K562 (cell line): ENCODE data around the gene CCL13.

Source experiments
- CBX2 ChIP-seq: fragments of 200-600 bp; sonication (generic); IDR thresholded peaks from one replicate; pipeline ENCODE4 v1.6.1; 2012; ENCODE audit warnings: mild to moderate bottlenecking, low read length, inconsistent platforms; ENCODE audit not compliant: insufficient read depth, poor library complexity, severe bottlenecking
- COPS2 ChIP-seq: fragments of 450-650 bp; conservative IDR thresholded peaks from 2 replicates; pipeline ENCODE4 v1.6.1; 2016; ENCODE audit warnings: mild to moderate bottlenecking, moderate library complexity
- EP300 ChIP-seq: IDR thresholded peaks from 2 replicates; pipeline ENCODE4 v1.6.1; 2012; ENCODE audit warnings: low read length, improper control_type of control experiment
- FOXK1 ChIP-seq: sonication (generic); formaldehyde crosslinking; IDR thresholded peaks from 2 replicates; pipeline ENCODE4 v1.8.0; 2022; ENCODE audit warnings: missing genetic modification reagents, mild to moderate bottlenecking, borderline replicate concordance
- TAF15 ChIP-seq: fragments of 200-400 bp; formaldehyde crosslinking; IDR thresholded peaks from 2 replicates; pipeline ENCODE4 v1.6.1; 2017; ENCODE audit warnings: mild to moderate bottlenecking, low read depth, low read length, moderate library complexity
- ZBTB34 ChIP-seq: fragments of 250-450 bp; sonication (Bioruptor Pico); IDR thresholded peaks from 2 replicates; pipeline ENCODE4 v1.8.0; 2021; ENCODE audit warnings: mild to moderate bottlenecking, moderate library complexity
- ZNF696 ChIP-seq: fragments of 250-450 bp; sonication (Bioruptor Pico); conservative IDR thresholded peaks from 2 replicates; pipeline ENCODE4 v1.4.0; 2020; ENCODE audit warnings: mild to moderate bottlenecking, moderate library complexity
- TF ChIP-seq, protein P1 (sequence below): fragments of 450-650 bp; IDR thresholded peaks from 2 replicates; pipeline ENCODE4 v1.6.1; 2016; ENCODE audit warnings: low read depth, mild to moderate bottlenecking, moderate library complexity
- TF ChIP-seq, protein P2 (sequence below), 3 experiments: IDR thresholded peaks in 2 of 3; conservative IDR thresholded peaks in 1 of 3; 2 replicates each; pipeline ENCODE4 v1.5.1; 2011 to 2012; ENCODE audit warnings: low read length in 3 of 3, mild to moderate bottlenecking in 3 of 3, control low read depth in 2 of 3, improper control_type of control experiment in 1 of 3, inconsistent platforms in 1 of 3, low read depth in 1 of 3, mixed read lengths in 1 of 3, moderate library complexity in 1 of 3; ENCODE audit not compliant: insufficient read depth in 2 of 3
- TF ChIP-seq, protein P3 (sequence below): fragments of 450-650 bp; IDR thresholded peaks from 2 replicates; pipeline ENCODE4 v1.6.1; 2018; ENCODE audit not compliant: partially characterized antibody

GRCh38 chr17:34384822-34385605 lies 28.7 kb downstream of the CCL13 start:
- TF ChIP-seq ZBTB34 (CRISPR knock-in tag) (no peak), FOXK1 (no peak), EP300 (no peak), CBX2 (no peak), COPS2 (no peak), TAF15 (no peak), ZNF696 (CRISPR knock-in tag) (no peak)
- TF ChIP-seq, protein P1, sequence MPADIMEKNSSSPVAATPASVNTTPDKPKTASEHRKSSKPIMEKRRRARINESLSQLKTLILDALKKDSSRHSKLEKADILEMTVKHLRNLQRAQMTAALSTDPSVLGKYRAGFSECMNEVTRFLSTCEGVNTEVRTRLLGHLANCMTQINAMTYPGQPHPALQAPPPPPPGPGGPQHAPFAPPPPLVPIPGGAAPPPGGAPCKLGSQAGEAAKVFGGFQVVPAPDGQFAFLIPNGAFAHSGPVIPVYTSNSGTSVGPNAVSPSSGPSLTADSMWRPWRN, result no peak
- TF ChIP-seq, protein P2, sequence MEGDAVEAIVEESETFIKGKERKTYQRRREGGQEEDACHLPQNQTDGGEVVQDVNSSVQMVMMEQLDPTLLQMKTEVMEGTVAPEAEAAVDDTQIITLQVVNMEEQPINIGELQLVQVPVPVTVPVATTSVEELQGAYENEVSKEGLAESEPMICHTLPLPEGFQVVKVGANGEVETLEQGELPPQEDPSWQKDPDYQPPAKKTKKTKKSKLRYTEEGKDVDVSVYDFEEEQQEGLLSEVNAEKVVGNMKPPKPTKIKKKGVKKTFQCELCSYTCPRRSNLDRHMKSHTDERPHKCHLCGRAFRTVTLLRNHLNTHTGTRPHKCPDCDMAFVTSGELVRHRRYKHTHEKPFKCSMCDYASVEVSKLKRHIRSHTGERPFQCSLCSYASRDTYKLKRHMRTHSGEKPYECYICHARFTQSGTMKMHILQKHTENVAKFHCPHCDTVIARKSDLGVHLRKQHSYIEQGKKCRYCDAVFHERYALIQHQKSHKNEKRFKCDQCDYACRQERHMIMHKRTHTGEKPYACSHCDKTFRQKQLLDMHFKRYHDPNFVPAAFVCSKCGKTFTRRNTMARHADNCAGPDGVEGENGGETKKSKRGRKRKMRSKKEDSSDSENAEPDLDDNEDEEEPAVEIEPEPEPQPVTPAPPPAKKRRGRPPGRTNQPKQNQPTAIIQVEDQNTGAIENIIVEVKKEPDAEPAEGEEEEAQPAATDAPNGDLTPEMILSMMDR (IDR thresholded peaks at IDR 0.05 in 2 of 3, conservative IDR thresholded peaks at IDR 0.05 in 1 of 3; ENCODE audit: insufficient read depth in 2 of 3, low read depth in 1 of 3, low read length in 3 of 3), result no peak
- TF ChIP-seq, protein P3, sequence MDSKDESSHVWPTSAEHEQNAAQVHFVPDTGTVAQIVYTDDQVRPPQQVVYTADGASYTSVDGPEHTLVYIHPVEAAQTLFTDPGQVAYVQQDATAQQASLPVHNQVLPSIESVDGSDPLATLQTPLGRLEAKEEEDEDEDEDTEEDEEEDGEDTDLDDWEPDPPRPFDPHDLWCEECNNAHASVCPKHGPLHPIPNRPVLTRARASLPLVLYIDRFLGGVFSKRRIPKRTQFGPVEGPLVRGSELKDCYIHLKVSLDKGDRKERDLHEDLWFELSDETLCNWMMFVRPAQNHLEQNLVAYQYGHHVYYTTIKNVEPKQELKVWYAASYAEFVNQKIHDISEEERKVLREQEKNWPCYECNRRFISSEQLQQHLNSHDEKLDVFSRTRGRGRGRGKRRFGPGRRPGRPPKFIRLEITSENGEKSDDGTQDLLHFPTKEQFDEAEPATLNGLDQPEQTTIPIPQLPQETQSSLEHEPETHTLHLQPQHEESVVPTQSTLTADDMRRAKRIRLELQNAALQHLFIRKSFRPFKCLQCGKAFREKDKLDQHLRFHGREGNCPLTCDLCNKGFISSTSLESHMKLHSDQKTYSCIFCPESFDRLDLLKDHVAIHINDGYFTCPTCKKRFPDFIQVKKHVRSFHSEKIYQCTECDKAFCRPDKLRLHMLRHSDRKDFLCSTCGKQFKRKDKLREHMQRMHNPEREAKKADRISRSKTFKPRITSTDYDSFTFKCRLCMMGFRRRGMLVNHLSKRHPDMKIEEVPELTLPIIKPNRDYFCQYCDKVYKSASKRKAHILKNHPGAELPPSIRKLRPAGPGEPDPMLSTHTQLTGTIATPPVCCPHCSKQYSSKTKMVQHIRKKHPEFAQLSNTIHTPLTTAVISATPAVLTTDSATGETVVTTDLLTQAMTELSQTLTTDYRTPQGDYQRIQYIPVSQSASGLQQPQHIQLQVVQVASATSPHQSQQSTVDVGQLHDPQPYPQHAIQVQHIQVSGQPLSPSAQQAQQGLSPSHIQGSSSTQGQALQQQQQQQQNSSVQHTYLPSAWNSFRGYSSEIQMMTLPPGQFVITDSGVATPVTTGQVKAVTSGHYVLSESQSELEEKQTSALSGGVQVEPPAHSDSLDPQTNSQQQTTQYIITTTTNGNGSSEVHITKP, result no peak
